Stimulated activated CD8-positive, alpha-beta memory T cell treated with anti-CD3 and anti-CD28 coated beads, Interleukin-12 subunit alpha, Interleukin-12 subunit beta, amount 100 ng/mL, for 24 hours (primary cell): Measurements from ENCODE around the gene MAP7D2.
A peak's percentile ranks its signal among the peaks of the same experiment; 100 is the strongest.

ENCODE experiments used
- DNase-seq: peaks from one replicate; pipeline ENCODE4 v3.0.0-alpha.2; 2020; ENCODE audit errors: extremely low read depth

The MAP7D2 gene

DNA sequence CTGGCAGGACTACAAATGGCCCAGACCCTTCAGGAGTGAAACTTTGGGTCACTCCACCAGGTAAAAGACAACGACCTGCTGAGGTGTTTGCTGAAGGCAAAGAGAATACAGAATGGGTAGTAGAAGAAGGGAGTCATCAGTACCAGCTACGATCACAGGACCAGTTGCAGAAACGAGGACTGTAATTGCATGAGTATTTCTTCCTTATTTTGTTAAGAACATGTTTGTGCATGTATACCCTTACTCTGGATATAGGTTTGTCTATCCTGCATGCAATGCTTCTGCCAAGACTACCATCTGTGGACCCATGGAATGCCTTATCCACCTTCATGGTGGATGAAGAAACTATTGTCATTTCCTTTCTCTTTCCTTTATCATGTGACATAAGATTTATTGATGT, 77.7 kb downstream of the MAP7D2 start:
- no peak for DNase-seq

DNA sequence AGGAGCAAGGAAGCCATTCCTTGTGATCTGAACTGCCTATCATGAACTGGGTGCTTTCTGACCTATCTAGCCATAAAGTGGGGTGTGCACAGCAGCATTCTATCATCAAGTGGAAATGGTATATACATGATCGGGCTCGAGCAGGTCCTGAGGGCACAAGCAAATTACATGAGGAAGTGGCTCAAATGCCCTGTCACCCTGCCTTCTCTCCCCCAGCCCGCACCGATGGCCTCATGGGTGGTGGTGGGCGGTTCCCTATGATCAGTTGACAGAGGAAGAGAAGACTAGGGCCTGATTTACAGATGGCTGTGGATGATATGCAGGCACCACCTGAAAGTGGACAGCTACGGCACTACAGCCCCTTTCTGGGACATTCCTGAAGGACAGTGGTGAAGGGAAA, 79.5 kb downstream of the MAP7D2 start:
- DNase-seq, result no peak

DNA sequence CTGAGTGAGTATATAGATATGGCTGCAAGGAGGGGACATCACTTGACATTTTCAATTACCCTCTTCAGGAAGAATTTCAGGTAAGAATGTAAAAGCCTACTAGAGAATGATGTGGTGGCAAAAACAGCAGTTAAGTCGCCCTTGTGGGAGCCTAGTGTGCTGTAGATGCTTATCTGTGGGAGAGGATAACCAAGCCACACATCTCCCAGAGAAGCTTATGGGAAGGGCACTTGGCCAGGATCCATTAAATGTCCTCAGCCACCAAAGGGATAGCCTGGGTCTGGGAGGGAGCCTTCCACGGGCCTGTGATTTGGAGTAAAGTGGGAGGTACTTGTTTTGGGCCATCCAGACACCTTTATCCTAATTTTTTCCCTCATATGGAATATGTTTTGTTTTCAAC, 84.5 kb downstream of the MAP7D2 start:
- no peak for DNase-seq

DNA sequence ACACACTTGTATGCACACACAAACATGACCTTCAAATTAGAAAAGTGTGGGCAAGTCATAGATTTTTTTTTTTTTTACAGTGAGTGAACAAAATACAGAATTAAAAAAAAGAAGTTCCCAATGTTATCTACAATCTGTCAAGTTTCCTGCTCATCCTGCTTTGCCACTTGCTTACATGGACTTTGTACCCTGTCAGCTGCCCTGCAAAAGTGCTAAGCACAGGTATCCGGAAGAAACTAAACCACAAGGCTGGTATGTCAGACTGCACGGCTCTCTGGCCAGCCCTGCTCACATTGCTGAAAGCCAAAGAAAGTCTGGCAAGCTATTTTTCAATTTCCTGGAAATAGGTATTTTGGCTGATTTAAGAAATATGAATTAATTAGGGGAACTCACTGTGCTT, 87.0 kb downstream of the MAP7D2 start:
- no peak for DNase-seq

DNA sequence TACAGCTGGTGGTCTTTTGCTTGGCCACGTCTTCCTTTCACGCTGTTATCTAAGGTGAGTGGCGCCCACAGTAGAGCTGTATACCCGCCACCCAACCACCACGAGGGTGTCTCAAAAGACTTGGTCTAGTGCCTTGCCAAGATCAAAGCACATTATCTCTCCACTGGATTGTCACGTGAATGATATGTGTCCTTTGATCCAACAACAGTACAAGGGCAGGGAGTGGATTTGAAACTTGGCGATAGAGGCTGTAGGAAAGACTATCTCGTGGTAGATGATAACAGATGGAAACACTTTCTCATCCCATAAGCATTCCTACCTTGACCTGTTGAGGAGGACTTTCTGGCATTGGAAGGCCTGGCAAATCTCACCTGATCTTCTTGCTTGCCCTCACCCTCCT, 88.1 kb downstream of the MAP7D2 start:
- no peak for DNase-seq

DNA sequence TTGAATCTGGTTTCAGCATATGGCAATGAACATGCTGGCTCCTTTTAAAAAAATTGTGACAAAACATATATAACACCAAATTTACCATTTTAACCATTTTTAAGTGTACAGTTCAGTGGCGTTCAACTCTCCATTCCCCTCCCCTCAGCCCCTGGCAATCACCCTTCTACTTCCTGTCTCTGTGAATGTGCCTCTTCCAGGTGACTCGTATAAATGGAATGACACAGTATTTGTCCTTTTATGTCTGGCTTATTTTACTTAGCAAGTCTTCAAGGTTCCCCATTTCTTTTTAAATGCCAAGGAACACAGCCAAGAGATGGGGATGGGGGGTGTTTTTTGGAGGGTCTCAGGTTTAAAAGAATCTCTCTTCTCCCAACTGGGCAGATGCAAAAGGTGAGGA, 90.4 kb downstream of the MAP7D2 start:
- no peak for DNase-seq

DNA sequence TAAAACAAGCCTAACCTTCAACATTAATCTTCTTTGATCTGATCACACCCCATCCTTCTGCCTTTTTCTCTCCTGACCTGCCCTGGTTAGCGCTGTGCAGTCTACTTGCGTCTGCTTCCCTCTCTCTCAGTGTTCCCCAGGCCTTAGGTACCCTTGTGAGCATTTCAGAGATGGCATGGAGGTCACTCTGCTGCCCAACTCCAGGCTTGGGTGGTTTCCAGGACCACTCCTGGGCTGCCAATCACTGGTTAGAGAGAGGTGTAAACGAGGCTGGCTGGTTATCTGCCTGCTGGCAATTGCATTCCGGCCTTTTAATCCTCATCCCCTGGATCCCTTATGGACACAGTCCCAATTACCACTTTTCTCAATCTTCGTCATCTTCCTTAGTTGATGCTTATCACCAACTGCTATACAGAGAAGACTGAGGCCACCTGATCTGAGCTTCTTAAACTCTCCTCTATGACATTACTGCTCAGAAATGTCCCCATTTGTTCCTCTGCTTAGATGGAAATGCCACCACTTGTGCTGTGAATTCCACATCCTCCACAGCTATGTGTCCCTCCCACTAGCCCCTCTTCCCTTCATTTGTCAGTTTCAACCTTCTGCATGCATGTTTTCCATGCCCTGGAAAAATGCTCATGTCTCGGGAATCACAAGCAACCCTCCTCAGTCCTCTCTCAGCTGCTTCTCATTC, 96.9 kb downstream of the MAP7D2 start:
- DNase-seq, result no peak

DNA sequence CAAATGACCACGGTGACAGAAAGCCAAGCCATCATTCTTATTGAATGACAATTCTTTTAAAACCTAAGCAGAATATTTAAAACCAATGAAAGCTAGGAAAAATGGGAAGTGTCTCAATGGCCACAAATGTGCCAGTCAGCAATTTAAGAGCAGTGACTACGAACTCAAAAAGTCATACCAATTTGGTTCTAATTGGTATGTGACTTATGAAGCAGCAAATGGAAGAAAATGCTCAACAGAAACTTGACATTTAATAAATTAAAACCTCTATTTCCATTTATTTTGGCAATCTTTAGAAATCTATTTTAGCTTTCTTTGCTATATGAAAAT, 100.1 kb downstream of the MAP7D2 start:
- no peak for DNase-seq

DNA sequence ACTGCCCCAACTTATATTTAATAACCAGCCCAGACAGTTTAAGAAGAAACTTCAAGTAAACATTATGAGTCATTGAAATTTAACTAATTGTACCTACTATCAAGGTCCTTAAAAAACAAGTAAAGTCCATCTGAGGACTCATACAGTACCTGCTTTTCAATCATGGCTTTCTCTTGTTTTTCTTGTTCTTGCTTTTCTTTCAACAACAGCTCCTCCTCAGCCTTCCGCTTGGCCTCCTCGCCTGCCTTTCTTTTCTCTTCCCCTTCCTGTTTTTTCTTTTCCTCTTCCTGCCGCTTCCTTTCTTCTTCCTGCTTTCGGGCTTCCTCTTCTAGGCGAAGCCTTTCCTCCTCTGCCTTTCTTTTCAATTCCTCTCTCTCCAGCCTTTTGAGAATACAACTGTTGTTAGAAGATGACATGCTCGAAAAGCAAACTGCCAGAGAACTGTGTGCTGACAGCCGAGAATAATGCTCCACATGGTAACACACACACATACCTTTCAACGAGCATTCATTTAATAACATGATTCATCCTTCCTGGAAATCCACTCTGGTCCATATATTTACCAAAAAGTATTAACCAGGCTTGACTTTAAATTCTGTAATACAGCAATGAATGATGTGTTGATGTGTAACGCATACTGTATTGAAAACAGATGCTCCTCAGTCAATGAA, 100.6 kb downstream of the MAP7D2 start:
- no peak for DNase-seq

DNA sequence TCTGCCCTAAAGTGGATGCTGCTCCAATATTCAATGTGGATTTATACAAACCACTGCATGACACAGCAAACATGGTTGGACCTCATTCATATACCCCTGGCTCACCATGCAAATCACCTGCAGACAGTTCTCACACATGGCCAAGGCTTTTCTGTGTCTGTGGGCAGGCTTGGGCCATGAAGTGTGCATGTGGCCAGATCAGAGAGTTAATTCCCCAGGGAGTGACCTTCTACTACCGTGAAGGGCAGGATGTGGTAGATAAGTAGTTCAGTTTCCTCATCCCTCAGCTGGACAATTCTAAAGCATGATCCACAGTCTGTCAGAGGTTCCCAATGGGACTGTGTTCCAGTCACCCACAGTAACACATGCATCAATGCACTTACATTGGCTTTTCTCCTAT, 101.3 kb downstream of the MAP7D2 start:
- DNase-seq, result no peak

DNA sequence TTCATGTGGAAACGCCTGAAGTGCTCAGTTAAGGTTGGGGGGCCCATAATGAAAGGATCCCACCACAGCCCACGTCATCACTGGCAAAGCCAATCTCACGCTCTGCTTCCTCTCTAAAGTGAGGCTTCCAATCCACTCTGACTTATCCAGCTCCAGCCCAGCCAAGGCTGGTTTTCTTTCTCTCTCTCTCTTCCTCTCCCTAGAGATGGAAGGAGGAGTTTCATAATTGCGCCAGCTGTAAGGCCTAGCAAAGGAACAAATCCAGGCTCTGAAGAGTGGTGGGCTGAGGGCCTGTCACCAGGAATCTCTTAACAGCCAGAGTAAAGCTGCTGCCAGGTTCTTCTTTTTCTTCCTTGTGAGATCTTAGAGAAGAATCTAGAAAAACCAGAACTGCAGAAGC, 105.1 kb downstream of the MAP7D2 start:
- DNase-seq, result no peak

DNA sequence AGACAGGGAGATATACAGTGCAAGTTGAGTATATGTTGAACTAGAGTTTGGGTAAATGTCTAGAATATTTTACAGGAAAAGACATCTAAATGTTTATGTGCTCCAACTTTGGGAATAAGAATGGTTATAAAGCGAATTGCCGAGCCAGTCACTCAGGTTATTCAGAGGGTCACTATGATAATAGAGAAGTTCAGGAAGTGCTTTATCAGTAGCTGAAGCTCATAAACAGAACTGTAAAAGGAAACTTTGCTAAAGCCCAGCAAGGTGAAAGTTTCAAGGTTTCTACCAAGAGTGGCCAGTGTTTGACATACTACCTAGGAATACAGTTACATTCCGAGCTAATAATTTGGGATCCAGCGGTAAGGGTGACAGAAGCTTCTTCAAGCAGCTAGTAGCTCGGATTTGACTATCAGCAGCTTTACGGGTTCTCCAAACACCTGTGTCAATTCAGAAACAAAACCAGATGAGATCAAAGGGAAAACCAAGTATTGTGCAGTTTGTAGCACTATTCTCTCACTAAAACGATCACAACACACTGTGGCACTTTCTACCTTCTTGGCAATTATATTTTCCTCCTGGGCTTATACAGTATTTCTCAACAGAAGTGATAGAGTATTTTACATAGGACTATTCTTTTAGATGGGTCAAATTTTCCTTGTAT, 108.6 kb downstream of the MAP7D2 start:
- no peak for DNase-seq

DNA sequence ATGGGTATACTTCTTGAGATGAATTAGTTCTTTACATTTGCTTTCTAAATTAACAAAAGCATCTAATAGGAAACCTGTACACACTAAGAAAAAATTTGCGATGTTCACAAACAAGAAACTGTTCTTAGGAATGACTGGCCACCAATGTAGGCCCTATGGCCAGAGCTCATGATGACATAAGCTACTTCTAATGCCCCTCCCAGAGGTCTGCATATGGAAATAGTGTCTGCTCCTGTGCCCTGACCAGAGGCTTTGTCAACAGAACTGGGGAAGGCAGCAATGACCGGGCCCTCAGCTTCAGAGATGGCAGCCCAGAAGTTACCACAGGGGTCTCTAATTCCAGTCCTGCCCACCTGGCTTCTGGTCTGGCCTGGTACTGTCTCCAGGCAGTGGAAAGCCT, 110.8 kb downstream of the MAP7D2 start:
- no peak for DNase-seq

DNA sequence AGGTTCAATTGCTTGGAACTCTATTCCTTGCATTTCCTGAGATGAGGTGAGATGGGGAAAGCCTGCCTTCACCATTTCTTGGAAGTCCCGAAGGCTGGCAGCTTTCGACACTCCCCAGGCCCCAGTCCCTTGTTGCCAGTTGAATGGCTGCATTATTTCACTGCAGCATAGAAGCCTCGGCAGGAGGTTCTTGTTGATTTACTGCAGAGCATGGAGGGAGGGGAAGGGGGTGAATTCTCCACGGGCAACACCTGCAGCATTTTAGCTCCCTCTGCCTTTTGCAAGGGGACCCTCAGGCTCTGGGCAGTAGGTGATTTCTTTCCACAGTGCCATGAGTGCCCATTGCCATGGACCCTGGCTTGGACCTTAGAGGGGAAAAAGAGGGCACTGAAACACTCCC, 115.1 kb downstream of the MAP7D2 start:
- no peak for DNase-seq

DNA sequence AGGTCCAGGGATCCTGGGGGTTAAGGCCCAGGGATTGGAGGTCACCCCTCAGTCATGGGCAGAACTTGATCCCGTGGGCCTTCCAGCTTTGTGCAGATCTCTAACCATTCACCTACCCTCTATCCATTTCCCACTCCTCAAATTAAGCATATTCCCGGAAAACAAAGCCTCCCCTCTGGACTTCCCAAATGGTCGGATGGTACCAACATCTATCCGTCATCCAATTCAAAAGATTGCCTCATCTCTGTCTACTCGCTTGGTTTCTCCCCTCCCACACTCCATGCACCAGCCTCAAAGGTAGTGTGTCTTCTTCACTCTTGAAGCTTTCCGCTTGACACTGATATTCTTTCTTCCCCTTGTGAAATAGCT, 125.4 kb downstream of the MAP7D2 start:
- no peak for DNase-seq

DNA sequence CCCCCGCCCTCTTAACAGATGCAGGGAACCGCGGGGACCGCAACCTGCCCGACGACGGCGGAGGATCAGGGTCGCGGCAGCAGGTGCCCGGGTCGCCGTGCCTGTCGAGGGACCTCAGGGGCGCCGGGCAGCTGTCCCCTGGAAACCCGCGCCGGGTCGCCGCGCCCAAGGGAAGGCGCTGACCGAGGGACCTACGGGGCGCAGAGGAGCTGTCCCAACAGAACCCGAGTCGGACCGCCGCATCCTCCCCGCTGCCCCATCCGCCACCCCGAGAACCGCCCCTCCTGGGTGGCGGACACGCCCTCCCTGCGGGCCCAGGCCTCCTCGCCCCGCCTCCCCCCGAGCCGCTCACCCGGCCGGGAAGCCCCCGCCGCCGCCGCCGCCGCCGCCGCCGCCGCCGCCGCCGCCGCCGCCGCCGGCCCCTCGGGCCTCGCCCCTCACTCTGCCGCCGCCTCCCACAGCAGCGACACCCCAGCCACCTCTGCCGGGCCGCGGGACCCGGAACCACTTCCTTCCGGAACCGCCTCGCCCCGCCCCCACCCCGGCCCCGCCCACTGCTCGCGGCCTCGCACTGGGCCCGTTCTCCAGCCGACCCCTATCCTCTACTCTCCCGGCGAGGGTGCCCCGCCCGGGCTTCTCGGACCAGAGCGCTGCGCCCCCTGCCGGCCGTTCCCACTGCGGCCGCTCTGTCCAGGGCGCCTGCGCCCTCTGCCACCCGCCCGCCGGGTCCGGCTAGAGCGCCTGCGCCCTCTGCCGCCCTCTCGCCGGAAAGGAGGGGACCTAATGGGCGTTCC, 126.0 kb downstream of the MAP7D2 start, which contains the start of gene BCLAF3:
TSS of gene BCLAF3 (minus strand) at position 506 of the 794 bp plus-strand sequence. CDS start 20,797 bp downstream, outside the sequence.
- peak; percentile 67 for DNase-seq

DNA sequence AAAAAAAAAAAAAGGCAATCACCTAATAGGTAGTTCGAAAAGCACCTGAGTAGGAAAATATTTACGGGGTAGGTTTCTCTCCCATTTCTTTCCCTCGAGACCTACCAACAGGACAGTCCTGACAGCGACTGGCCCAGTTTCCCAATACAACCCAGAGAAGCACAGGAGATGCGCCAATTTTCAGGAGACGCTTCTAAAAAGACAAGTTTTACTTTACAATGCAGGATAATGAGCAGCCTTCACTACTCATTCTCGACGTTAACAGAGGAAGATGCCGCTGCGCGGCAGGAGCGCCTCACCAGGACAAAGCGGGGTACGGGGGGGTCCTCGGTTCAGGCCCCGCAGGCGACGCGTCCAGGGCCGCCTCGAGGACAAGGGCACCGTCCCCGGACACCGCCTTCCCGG, 126.6 kb downstream of the MAP7D2 start:
- DNase-seq, result no peak

DNA sequence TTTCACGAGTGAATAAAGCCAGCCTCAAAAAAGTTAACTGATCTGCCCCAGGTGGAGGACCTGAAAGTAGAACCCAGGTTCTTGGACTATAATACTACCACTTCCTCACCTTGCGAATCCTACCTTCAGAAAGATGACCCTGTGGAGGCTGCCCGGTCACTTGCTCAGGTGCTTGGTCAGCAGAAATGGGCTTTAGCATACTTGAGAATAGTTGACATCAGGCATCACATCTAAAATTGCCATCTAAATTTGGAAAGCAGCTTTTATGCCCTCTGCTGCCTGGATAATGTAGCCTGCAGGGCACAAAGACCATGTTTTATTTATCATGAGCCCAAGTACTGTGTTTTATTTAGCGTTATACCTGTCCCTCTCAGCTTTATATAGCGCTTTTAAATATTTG, 128.9 kb downstream of the MAP7D2 start:
- no peak for DNase-seq

DNA sequence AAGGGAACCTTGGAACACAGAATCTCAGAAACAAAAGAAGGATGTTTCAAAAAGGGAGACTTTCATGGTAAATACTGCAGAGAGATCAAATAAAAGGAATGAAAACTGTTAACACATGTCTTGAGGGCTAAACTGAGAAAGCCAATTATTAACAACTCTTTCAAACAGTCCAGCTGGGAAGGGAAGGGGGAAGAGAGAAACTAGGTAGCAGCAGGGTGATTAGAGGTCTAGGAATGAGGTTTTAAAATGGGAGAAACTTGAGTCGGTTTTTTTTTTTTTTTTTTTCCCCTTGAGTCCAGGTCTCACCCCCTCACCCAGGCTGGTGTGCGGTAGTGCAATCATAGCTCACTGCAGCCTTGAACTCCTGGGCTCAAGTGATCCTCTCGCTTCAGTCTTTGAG, 130.2 kb downstream of the MAP7D2 start:
- DNase-seq, result no peak

DNA sequence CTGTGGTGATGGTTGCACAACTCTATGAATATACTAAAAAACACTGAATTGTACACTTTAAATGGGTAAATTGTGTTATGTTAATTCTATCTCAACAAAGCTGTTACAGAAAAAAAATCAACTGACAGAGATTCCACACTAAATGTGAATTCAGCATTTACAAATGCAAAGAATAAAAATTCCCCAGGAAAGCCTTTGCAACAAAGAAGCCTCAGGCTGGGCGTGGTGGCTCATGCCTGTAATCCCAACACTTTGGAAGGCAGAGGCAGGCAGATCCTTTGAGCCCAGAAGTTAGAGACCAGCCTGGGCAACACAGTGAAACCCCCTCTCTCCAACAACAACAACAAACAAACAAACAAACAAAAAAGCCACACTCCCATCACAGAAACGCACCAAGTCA, 134.8 kb downstream of the MAP7D2 start:
- DNase-seq, result no peak

DNA sequence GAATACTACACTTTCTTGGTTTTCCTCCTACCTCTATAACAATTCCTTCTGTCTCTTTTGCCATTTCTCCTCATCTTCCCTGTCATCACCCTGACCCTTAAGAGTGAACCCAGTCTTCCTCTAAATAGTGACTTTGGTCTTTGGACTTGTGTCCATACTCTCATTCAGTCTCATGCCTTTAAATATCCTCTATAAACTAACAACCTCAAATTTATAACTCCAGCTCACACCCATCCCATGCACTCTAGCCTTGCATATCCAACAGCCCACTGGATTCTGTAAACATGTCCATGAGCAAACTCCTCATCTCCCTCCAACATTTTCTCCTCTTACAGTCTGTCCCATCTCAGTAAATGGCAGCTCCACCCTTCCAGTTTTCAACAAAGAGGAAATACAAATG, 140.9 kb downstream of the MAP7D2 start:
- no peak for DNase-seq

DNA sequence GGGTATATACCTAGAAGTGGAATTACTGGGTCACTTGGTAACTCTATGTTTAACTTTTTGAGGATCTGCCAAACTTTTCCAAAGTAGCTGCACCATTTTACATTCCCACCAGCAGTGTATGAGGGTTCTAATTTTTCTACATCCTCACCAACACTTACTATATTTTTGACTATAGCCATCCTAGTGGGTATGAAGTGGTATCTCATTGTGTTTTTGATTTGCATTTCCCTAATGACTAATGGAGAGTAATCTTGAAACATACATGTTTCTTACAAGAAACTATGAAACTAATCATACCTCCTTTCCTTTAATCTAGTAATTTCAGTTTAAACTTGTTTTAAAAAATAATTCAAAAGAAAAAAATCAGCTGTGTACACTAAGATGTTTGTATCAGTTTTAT, 143.7 kb downstream of the MAP7D2 start:
- DNase-seq, result no peak

DNA sequence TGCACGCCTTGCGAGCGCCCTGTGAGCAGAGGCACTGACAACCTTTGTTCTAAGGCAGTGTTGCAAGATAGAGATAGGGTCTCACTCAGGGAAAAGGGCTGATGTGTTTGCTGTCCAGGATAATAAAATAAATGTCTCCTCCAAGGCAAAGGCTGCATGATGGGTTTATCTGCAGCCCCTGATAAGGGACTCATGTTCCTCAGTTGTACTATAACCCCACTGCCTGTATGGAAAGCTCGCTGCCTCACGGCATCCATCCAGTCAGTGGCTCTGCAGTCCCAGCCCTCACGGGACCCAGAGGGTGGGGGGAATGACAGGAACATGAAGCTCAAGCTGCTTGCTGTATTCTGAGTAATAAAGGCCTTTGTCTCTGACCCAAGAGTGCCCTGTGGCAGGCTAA, 148.4 kb downstream of the MAP7D2 start:
- no peak for DNase-seq
